Activated CD4-positive, alpha-beta memory T cell treated with anti-CD3 and anti-CD28 coated beads for 36 hours (primary cell): ENCODE data around the gene ENDOD1. TPM values are rescaled to one million over a fixed set of nuclear protein-coding genes. Genes with fewer than 3 reads are reported as not detected.
"Not testable (repeated sequence)": the region's sequence is repeated elsewhere in the genome, so short reads cannot be mapped to it uniquely, and the experiment has no call there.

Experiments used
- CTCF ChIA-PET: fragments of 350-600 bp; sonication (Branson Sonifier 250); formaldehyde crosslinking; loops from one replicate; lab custom pipeline; 2021; ENCODE audit warnings: antibody characterized with exemption, inconsistent platforms; lab: Charles Lee
- POLR2A ChIA-PET: fragments of 350-600 bp; sonication (Branson Sonifier 250); formaldehyde crosslinking; loops from one replicate; lab custom pipeline; 2021; ENCODE audit warnings: antibody characterized with exemption; lab: Charles Lee
- DNase-seq: peaks from one replicate; pipeline ENCODE4 v3.0.0-alpha.2; 2020
- H3K27ac Mint-ChIP-seq: one replicate; pipeline ENCODE4 v1.8.0; 2021; ENCODE audit warnings: mixed read lengths
- H3K27me3 Mint-ChIP-seq: one replicate; pipeline ENCODE4 v1.8.0; 2021; ENCODE audit warnings: mixed read lengths
- H3K36me3 Mint-ChIP-seq: one replicate; pipeline ENCODE4 v1.8.0; 2021; ENCODE audit warnings: mixed read lengths
- H3K4me1 Mint-ChIP-seq: one replicate; pipeline ENCODE4 v1.8.0; 2021; ENCODE audit warnings: low read depth, mixed read lengths
- H3K4me3 Mint-ChIP-seq: one replicate; pipeline ENCODE4 v1.8.0; 2021; ENCODE audit warnings: mild to moderate bottlenecking, mixed read lengths
- H3K9me3 Mint-ChIP-seq: one replicate; pipeline ENCODE4 v1.8.0; 2021; ENCODE audit warnings: mixed read lengths
- intact Hi-C: fragments of 100-400 bp; cut with micrococcal nuclease; formaldehyde crosslinking; loops from one replicate; pipeline ENCODE4 v1.15.1; 2023
- total RNA-seq, 2 experiments: library from RNA; stranded (reverse); gene quantifications; one replicate each; pipeline ENCODE4 v1.2.3, GENCODE V29; 2021

Gene ENDOD1, protein sequence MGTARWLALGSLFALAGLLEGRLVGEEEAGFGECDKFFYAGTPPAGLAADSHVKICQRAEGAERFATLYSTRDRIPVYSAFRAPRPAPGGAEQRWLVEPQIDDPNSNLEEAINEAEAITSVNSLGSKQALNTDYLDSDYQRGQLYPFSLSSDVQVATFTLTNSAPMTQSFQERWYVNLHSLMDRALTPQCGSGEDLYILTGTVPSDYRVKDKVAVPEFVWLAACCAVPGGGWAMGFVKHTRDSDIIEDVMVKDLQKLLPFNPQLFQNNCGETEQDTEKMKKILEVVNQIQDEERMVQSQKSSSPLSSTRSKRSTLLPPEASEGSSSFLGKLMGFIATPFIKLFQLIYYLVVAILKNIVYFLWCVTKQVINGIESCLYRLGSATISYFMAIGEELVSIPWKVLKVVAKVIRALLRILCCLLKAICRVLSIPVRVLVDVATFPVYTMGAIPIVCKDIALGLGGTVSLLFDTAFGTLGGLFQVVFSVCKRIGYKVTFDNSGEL
- 10 to 100 TPM; 25.9 TPM for total RNA-seq

DNA sequence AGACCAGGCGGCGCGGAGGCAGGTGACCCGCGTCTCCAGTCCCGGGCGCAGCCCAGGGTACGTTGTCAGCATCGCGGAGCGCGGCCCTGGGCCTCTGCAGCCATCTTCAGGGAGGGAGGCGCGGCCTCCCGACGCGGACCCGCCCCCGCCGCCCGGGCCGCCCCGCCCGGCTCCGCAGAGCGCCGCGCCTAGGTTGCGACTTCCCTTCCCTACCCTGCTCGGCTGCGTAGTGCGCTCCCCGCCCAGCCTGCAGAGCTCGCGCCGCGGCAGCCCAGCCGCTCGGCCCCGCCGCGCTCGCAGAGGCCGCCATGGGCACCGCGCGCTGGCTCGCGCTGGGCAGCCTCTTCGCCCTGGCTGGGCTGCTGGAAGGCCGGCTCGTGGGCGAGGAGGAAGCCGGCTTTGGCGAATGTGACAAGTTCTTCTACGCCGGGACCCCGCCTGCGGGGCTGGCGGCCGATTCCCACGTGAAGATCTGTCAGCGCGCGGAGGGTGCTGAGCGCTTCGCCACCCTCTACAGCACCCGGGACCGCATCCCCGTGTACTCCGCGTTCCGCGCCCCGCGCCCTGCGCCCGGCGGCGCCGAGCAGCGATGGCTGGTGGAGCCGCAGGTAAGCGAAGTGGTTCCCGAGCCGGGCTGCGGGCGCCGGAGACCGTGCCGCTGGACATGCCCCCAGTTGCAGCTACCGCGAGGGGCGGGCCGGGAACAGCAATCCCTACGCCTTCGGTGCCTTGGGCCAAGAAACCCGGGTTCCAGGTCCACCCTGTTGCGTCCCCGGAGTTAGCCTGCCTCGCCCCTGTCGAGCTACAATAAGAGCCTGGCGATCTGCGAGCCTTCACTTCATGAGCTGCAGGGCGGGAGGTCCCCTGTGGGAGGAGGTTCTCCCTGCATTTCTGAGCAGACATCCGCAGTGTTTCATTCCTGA is at the start of gene ENDOD1:
Gene ENDOD1 (plus strand): TSS at position 227 of the 923 bp plus-strand sequence. CDS start 82 bp downstream, at position 309.
- peak; percentile 90 for DNase-seq
- Mint-ChIP-seq H3K36me3 (peaks cover 3% of the 10 kb centered on the region), H3K4me3 (peak within 1 kb of the TSS; percentile 87), H3K27me3 (no peaks in the 10 kb centered on the region), H3K27ac (peak within 1 kb of the TSS; percentile 92), H3K9me3 (no peaks in the 10 kb centered on the region), H3K4me1 (peaks cover 68% of the 10 kb centered on the region)
- CTCF ChIA-PET, result interaction anchor here (1.1 to 12.1 kb wide), 6 partner anchors 10 to 615 kb away, joined by 3 to 220 read pairs (median 4); partner anchors contain the start of gene SRSF8
- POLR2A ChIA-PET, result interaction anchor here (0.6 to 3.1 kb wide), 9 partner anchors 9 to 1351 kb away, joined by 3 to 59 read pairs (median 4); partner anchors contain the start of genes SESN3 and SRSF8
- intact Hi-C loops, result loop anchor here (1.0 to 10.0 kb wide), 7 partner anchors 22 to 975 kb away; partner anchors contain the start of genes CEP57, CWC15 and KDM4D

DNA sequence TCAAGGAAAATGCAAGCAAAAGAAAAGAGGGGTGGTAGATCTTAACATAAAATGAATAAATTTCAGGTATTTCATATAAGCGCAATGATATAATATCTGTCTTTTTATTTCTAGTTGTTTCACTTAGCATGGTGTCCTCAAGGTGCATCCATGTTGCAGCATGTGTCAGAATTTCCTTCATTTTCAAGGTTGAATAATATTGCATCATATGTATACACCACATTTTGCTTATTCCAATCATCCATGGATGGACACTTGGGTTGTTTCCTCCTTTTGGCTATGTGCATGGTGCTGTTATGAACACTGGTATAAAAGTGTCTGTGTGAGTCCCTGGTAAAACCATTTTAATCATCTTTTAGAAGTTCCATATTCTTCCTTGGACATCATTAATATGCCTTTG is 47.4 kb upstream of the ENDOD1 start:
- intact Hi-C loops, result no loop called here
- Mint-ChIP-seq H3K36me3 (no peaks in the 10 kb centered on the region), H3K4me3 (no peak overlapping the region), H3K4me1 (peaks cover 2% of the 10 kb centered on the region), H3K27ac (no peak overlapping the region), H3K27me3 (peaks cover 17% of the 10 kb centered on the region), H3K9me3 (no peaks in the 10 kb centered on the region)
- POLR2A ChIA-PET, result no interaction called here
- CTCF ChIA-PET, result no interaction called here
- DNase-seq, result no peak

DNA sequence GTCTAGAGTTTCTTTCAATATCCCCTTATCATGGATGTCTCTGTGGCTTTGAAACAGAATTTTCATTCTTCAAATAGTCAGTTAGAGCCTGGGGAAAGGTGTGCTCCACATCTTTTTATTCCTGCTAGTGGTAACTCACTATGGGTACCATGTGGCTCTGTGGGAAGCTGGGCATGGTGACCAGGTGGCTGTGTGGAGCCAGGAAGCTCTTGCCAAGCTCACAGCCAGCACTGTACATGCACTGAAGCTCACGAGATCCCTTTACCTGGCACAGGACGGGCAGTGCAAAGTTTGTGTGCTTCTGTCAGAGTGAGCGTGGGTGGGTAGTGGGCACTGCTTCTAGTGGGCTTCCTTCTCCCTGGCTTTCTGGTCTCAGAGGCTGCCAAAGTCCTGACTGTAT is 46.7 kb upstream of the ENDOD1 start:
- no peaks in the 10 kb centered on the region for H3K36me3 Mint-ChIP-seq
- ChIA-PET CTCF (no interaction called here), POLR2A (no interaction called here)
- H3K4me3 Mint-ChIP-seq, result no peak overlapping the region
- H3K27ac Mint-ChIP-seq, result no peak overlapping the region
- peaks cover 17% of the 10 kb centered on the region for H3K27me3 Mint-ChIP-seq
- H3K9me3 Mint-ChIP-seq, result no peaks in the 10 kb centered on the region
- no peak for DNase-seq
- intact Hi-C loops, result no loop called here
- H3K4me1 Mint-ChIP-seq, result peaks cover 2% of the 10 kb centered on the region

DNA sequence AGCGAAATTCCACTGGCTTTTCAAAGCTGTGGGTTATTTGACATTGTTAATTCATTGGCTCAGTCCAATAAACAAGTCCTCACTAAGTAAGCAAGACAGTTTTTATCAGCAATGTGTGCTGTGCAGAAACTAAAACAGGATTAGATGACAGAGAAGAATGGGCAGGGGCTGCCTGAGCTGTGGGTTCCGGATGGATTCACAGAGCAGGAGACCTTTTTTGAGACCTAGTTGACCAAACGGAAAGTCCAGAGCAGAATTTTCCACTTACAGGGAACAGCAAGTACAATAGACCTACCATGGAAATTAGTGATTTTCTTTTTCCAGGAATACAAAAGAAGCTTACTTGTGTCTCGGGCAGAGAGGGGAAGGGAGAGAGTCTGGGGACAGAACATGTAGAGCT is 45.6 kb upstream of the ENDOD1 start:
- no peak for DNase-seq
- Mint-ChIP-seq H3K9me3 (no peaks in the 10 kb centered on the region), H3K36me3 (no peaks in the 10 kb centered on the region), H3K4me1 (no peaks in the 10 kb centered on the region), H3K27me3 (peaks cover 15% of the 10 kb centered on the region), H3K4me3 (no peak overlapping the region), H3K27ac (no peak overlapping the region)
- POLR2A ChIA-PET, result no interaction called here
- intact Hi-C loops, result no loop called here
- CTCF ChIA-PET, result interaction anchor here (0.7 kb wide), 1 partner anchor 49 kb away, joined by 3 read pairs; no protein-coding TSS in a partner anchor

DNA sequence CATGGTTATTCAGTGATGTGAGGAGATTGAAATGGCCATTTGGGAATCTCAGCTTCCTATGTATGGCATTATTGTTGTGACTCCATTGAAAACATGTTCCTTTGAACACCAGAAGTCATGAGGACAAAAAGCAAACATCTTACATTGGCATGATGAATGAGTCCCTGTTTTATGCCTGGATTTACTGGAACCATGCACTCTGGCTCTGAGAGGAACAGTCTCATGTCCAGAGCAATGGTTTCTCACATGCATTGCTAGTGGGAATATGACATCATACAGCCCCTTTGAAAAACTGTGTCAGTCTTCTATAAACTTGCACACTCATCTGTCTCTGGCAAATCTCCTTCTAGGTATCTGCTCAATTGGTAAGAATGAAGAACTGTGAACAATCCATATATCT is 43.8 kb upstream of the ENDOD1 start:
- intact Hi-C loops, result no loop called here
- no peak overlapping the region for H3K27ac Mint-ChIP-seq
- DNase-seq, result no peak
- no peaks in the 10 kb centered on the region for H3K36me3 Mint-ChIP-seq
- peaks cover 19% of the 10 kb centered on the region for H3K27me3 Mint-ChIP-seq
- H3K9me3 Mint-ChIP-seq, result no peaks in the 10 kb centered on the region
- H3K4me3 Mint-ChIP-seq, result no peak overlapping the region
- no peaks in the 10 kb centered on the region for H3K4me1 Mint-ChIP-seq
- ChIA-PET CTCF (no interaction called here), POLR2A (no interaction called here)

DNA sequence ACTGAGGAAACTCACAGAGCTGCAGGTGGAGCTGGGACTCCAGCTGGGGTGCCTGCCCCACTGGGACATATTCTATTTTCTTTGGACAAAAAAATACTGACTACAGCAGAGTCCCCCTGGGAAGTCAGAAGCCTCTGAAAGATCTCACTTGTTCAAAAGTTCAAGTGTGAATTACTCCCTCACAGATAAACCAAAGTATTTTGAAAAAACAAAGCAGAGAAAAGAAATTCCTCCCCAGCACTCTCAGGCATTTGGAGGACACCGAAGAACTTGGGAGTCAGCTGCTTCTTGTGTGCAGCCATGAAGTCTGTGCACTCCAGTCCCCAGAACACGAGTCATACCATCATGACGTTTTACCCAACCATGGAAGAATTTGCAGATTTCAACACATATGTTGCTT is 40.5 kb upstream of the ENDOD1 start, which contains the start of gene KDM4F:
Gene KDM4F (plus strand): TSS at position 301 of the 400 bp plus-strand sequence.
- H3K9me3 Mint-ChIP-seq, POLR2A ChIA-PET, H3K27ac Mint-ChIP-seq, CTCF ChIA-PET, H3K36me3 Mint-ChIP-seq, DNase-seq, H3K4me3 Mint-ChIP-seq, H3K4me1 Mint-ChIP-seq, intact Hi-C loops: not testable (repeated sequence)
- H3K27me3 Mint-ChIP-seq, result peaks cover 21% of the 10 kb centered on the region

DNA sequence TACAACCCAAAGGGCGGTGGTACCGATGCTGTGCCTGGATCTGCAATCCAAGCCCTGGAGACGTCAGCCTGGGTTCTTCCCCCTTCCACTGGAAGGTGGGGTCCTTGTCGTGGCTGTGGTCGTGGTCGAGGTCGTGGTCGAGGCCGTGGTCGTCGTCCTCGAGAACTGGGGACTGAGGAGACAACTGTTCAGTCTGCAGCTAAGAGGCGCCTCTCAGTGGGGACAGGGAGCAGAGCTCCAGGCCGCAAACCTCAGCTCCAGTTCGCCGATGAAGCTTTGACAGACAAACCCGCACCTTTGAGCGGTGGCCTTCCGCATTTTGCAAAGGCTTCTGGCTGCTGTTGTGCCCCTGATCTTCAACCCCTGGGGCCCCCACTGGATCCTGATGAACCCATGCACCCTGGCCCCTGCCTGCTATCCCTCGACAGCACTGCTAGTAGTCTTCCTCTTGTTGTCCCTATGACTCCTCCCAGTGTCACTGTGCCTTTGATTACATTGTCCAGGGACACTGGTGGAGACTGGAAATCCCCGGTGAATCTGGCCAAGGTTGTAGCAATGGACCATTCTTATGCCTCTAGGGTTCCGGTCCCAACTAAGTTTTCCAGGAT is 38.9 kb upstream of the ENDOD1 start:
- ChIA-PET POLR2A (no interaction called here), CTCF (no interaction called here)
- no peak for DNase-seq
- Mint-ChIP-seq H3K27me3 (peaks cover 18% of the 10 kb centered on the region), H3K36me3 (no peaks in the 10 kb centered on the region), H3K27ac (no peak overlapping the region), H3K9me3 (no peaks in the 10 kb centered on the region), H3K4me1 (no peaks in the 10 kb centered on the region), H3K4me3 (no peak overlapping the region)
- intact Hi-C loops, result no loop called here

DNA sequence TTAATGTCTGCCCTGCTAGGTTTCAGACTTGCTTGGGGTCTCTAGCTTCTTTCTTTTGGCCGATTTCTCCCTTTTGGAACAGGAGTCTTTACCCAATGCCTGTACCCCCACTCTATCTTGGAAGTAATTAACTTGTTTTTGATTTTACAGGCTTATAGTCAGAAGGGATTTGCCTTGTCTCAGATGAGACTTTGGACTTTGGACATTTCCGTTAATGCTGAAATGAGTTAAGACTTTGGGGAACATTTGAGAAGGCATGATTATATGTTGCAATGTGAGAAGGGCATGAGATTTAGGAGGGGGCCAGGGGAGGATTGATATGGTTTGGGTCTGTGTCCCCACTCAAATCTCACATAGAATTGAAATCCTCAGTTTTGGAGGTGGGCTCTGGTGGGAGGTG is 35.3 kb upstream of the ENDOD1 start:
- H3K36me3 Mint-ChIP-seq, result no peaks in the 10 kb centered on the region
- intact Hi-C loops, result no loop called here
- H3K4me1 Mint-ChIP-seq, result no peaks in the 10 kb centered on the region
- H3K27ac Mint-ChIP-seq, result no peak overlapping the region
- ChIA-PET CTCF (interaction anchor here (1.0 kb wide), 1 partner anchor 13 kb away, joined by 3 read pairs; the partner anchor contains the start of gene SRSF8), POLR2A (no interaction called here)
- peaks cover 13% of the 10 kb centered on the region for H3K27me3 Mint-ChIP-seq
- no peaks in the 10 kb centered on the region for H3K9me3 Mint-ChIP-seq
- no peak overlapping the region for H3K4me3 Mint-ChIP-seq
- no peak for DNase-seq

DNA sequence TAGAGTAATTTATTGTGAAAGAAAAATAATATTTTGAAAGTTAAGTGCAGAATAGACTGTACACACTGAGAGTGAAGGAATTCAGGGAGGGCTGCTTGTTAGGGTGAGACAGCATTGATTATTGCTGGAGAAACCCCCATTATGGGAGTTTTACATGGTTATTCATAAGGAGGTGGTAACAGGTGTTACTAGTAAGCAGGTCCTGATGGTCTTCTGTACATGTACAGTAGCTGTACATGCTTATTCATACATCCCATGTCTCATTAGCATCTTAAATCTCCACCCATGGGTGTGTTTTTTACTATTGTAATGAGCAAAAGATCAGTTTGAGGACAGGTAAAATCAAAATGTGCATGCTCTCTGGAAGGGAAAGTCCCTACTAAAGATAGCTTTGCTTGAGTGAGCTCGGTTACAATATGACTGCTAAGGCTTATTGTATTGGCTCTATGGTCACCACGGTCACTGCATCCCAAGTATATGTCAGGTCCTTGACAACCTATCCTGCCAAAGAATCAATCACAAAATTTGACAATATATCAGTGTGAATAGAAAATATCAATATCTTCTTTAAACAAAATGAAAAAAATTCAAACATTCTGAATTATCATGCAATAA is 34.3 kb upstream of the ENDOD1 start:
- ChIA-PET CTCF (no interaction called here), POLR2A (interaction anchor here (0.6 kb wide), 1 partner anchor 55 kb away, joined by 3 read pairs; no protein-coding TSS in a partner anchor)
- Mint-ChIP-seq H3K27me3 (peaks cover 12% of the 10 kb centered on the region), H3K4me1 (no peaks in the 10 kb centered on the region), H3K4me3 (no peak overlapping the region), H3K27ac (no peak overlapping the region), H3K9me3 (no peaks in the 10 kb centered on the region), H3K36me3 (no peaks in the 10 kb centered on the region)
- intact Hi-C loops, result no loop called here
- DNase-seq, result no peak

DNA sequence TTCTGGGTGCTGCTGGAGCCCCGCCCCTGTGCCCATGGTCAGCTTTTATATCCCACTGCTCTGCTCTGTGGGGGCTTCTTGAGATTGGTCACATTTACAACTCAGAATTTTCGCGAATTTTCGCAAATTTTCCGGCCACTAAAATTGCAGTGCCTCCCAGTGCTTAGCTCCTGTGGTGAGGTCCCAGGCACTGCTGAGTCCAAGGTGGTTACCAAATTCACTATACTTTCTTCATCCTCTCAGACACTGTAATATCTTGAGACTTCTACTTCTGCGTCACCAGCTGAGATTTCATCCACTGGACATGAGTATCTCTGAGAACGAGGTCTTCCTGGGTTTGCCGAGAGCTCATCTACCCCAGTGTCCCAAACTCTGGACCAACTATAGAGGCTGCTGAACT is 31.7 kb upstream of the ENDOD1 start:
- ChIA-PET POLR2A (no interaction called here), CTCF (interaction anchor here (1.2 kb wide), 1 partner anchor 9 kb away, joined by 3 read pairs; the partner anchor contains the start of gene SRSF8)
- Mint-ChIP-seq H3K27me3 (peaks cover 14% of the 10 kb centered on the region), H3K36me3 (no peaks in the 10 kb centered on the region), H3K9me3 (no peaks in the 10 kb centered on the region), H3K27ac (no peak overlapping the region), H3K4me3 (no peak overlapping the region), H3K4me1 (no peaks in the 10 kb centered on the region)
- intact Hi-C loops, result no loop called here
- no peak for DNase-seq

DNA sequence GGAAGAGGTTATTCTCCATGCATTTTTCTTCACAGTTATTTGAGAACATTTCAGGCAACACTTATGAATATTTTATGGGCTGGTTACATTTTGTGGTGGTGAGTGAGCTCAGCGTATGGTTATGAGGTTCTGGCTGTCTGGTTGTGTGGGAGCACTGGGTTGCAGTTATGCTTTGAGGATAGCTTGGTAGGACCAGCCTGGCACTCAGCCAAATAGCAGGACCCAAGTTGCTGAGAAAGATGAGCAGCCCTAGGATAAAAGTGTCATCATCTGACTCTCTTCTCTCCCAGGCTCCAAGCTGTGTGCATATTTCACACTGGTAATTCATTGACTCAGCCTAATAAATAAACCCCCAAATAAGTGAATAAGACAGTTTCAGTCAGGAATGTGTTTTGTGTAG is 31.0 kb upstream of the ENDOD1 start:
- no peaks in the 10 kb centered on the region for H3K36me3 Mint-ChIP-seq
- ChIA-PET CTCF (interaction anchor here (1.2 kb wide), 1 partner anchor 8 kb away, joined by 3 read pairs; the partner anchor contains the start of gene SRSF8), POLR2A (no interaction called here)
- peaks cover 10% of the 10 kb centered on the region for H3K27me3 Mint-ChIP-seq
- intact Hi-C loops, result no loop called here
- H3K9me3 Mint-ChIP-seq, result no peaks in the 10 kb centered on the region
- H3K4me3 Mint-ChIP-seq, result no peak overlapping the region
- DNase-seq, result no peak
- no peaks in the 10 kb centered on the region for H3K4me1 Mint-ChIP-seq
- no peak overlapping the region for H3K27ac Mint-ChIP-seq
